Left ventricle myocardium superior (tissue), 1 donor: ENCODE measurements around the gene LTBP2. TPM values are rescaled to one million over a fixed set of nuclear protein-coding genes. Genes with fewer than 3 reads are reported as not detected.

ENCODE experiments used
- total RNA-seq: library from RNA; stranded (reverse); fragmentation: NEBNext Ultra II Directional; extraction: Animal tissue kit (Norgen Biotek cat#: 25700); gene quantifications from one replicate; pipeline ENCODE4 v1.2.1, GENCODE V29; 2021
- donor health status: DM: no; HTN: yes; CAD: no; lungs with severe emphysema.

Gene LTBP2
- total RNA-seq, 1 donor from 2014 or later, result 16.0 TPM

Other genes starting within 250 kb of the LTBP2 start
- gene SYNDIG1L, start 186.0 kb downstream of the LTBP2 start, total RNA-seq, result 0.22 TPM
- 105 TPM for gene NPC2, start 118.9 kb downstream of the LTBP2 start, total RNA-seq
- 37.5 TPM for gene ISCA2, start 118.5 kb downstream of the LTBP2 start, total RNA-seq
- 28.1 TPM for gene AREL1, start 100.8 kb upstream of the LTBP2 start, total RNA-seq
- 38.9 TPM for gene FCF1, start 100.9 kb upstream of the LTBP2 start, total RNA-seq
- 26.4 TPM for gene YLPM1, start 151.1 kb upstream of the LTBP2 start, total RNA-seq